Liver (tissue), 9 donors: ENCODE measurements around the gene NSMCE4A. TPM values are rescaled to one million over a fixed set of nuclear protein-coding genes. Genes with fewer than 3 reads are reported as not detected.

Source experiments
- DNase-seq: peaks from one replicate; pipeline ENCODE4 v3.0.0-alpha.2; 2017; ENCODE audit warnings: low spot score
- H3K27ac ChIP-seq, 2 donors: one replicate each; pipeline ENCODE4 v1.7.0; 2013; ENCODE audit warnings: inconsistent platforms in 2 of 2, low read length in 2 of 2, control low read depth in 1 of 2, low read depth in 1 of 2, mild to moderate bottlenecking in 1 of 2
- H3K27me3 ChIP-seq, 4 donors: one replicate each; pipeline versions ENCODE4 v1.6.1 to v1.7.0; 2013; ENCODE audit warnings: low read length in 3 of 4, inconsistent platforms in 1 of 4, mild to moderate bottlenecking in 1 of 4, moderate library complexity in 1 of 4; ENCODE audit not compliant: control insufficient read depth in 4 of 4, insufficient read depth in 4 of 4
- H3K36me3 ChIP-seq, 4 donors: one replicate each; pipeline versions ENCODE4 v1.6.1 to v1.7.0; 2013; ENCODE audit warnings: low read length in 3 of 4, mild to moderate bottlenecking in 3 of 4, low read depth in 1 of 4, moderate library complexity in 1 of 4; ENCODE audit not compliant: control insufficient read depth in 4 of 4, insufficient read depth in 3 of 4
- H3K4me1 ChIP-seq, 4 donors: one replicate each; pipeline versions ENCODE4 v1.6.1 to v1.7.0; 2013; ENCODE audit warnings: low read length in 3 of 4, mild to moderate bottlenecking in 3 of 4, moderate library complexity in 1 of 4; ENCODE audit not compliant: control insufficient read depth in 4 of 4, insufficient read depth in 4 of 4
- H3K4me3 ChIP-seq, 3 donors: one replicate each; pipeline versions ENCODE4 v1.6.1 to v1.7.0; 2013; ENCODE audit warnings: low read length in 3 of 3, control low read depth in 1 of 3, low read depth in 1 of 3, mild to moderate bottlenecking in 1 of 3
- H3K9ac ChIP-seq, 2 donors: one replicate each; pipeline ENCODE4 v1.7.0; 2013; ENCODE audit warnings: low read length in 2 of 2, mild to moderate bottlenecking in 2 of 2, moderate library complexity in 2 of 2, control low read depth in 1 of 2, low read depth in 1 of 2
- H3K9me3 ChIP-seq, 4 donors: one replicate each; pipeline versions ENCODE4 v1.6.1 to v1.7.0; 2013; ENCODE audit warnings: low read length in 3 of 4; ENCODE audit not compliant: control insufficient read depth in 4 of 4
- CTCF ChIP-seq: fragments of 150-350 bp; IDR thresholded peaks from 2 replicates; pipeline ENCODE4 v1.5.1; 2017; ENCODE audit warnings: improper control_type of control experiment, low read depth, low read length; ENCODE audit not compliant: missing input control
- EGR1 ChIP-seq, 2 donors: IDR thresholded peaks; 2 replicates each; pipeline ENCODE4 v1.6.1; 2016 to 2018; ENCODE audit warnings: antibody characterized with exemption in 2 of 2, low read depth in 2 of 2
- FOXA1 ChIP-seq: IDR thresholded peaks from 2 replicates; pipeline ENCODE4 v1.6.1; 2016; ENCODE audit warnings: antibody characterized with exemption
- FOXA2 ChIP-seq: IDR thresholded peaks from 2 replicates; pipeline ENCODE4 v1.6.1; 2016; ENCODE audit warnings: antibody characterized with exemption
- GABPA ChIP-seq, 2 donors: IDR thresholded peaks in 1 of 2; conservative IDR thresholded peaks in 1 of 2; 2 replicates each; pipeline ENCODE4 v1.6.1; 2016; ENCODE audit warnings: antibody characterized with exemption in 2 of 2, mild to moderate bottlenecking in 1 of 2, moderate library complexity in 1 of 2
- HNF4A ChIP-seq, 2 donors: conservative IDR thresholded peaks; 2 replicates each; pipeline ENCODE4 v1.6.1; 2016; ENCODE audit warnings: antibody characterized with exemption in 2 of 2, mild to moderate bottlenecking in 2 of 2
- HNF4G ChIP-seq: IDR thresholded peaks from 2 replicates; pipeline ENCODE4 v1.6.1; 2016; ENCODE audit warnings: antibody characterized with exemption
- JUND ChIP-seq, 2 donors: IDR thresholded peaks; 2 replicates each; pipeline ENCODE4 v1.6.1; 2016; ENCODE audit warnings: antibody characterized with exemption in 2 of 2
- MAX ChIP-seq: IDR thresholded peaks from 2 replicates; pipeline ENCODE4 v1.6.1; 2016; ENCODE audit warnings: antibody characterized with exemption
- NR2F2 ChIP-seq: IDR thresholded peaks from 2 replicates; pipeline ENCODE4 v1.6.1; 2016; ENCODE audit warnings: antibody characterized with exemption
- RAD21 ChIP-seq, 2 donors: IDR thresholded peaks; 2 replicates each; pipeline ENCODE4 v1.6.1; 2016; ENCODE audit warnings: antibody characterized with exemption in 2 of 2, mild to moderate bottlenecking in 2 of 2
- REST ChIP-seq: IDR thresholded peaks from 2 replicates; pipeline ENCODE4 v1.6.1; 2016; ENCODE audit warnings: antibody characterized with exemption, mild to moderate bottlenecking
- RXRA ChIP-seq, 2 donors: IDR thresholded peaks; 2 replicates each; pipeline ENCODE4 v1.6.1; 2017 to 2018; ENCODE audit warnings: antibody characterized with exemption in 2 of 2, mild to moderate bottlenecking in 1 of 2
- SP1 ChIP-seq: IDR thresholded peaks from 2 replicates; pipeline ENCODE4 v1.6.1; 2018; ENCODE audit warnings: antibody characterized with exemption, mild to moderate bottlenecking
- TAF1 ChIP-seq: conservative IDR thresholded peaks from 2 replicates; pipeline ENCODE4 v1.6.1; 2016; ENCODE audit warnings: antibody characterized with exemption, mild to moderate bottlenecking
- YY1 ChIP-seq: IDR thresholded peaks from 2 replicates; pipeline ENCODE4 v1.6.1; 2016; ENCODE audit warnings: antibody characterized with exemption, mild to moderate bottlenecking
- ZBTB33 ChIP-seq: IDR thresholded peaks from 2 replicates; pipeline ENCODE4 v1.6.1; 2016; ENCODE audit warnings: antibody characterized with exemption
- WGBS: extraction: QIAGEN DNeasy Blood & Tissue Kit; methylation state at CpG from one replicate; pipeline ENCODE4 v1.1.7; 2013; 5-methylcytosine and 5-hydroxymethylcytosine counted together
- polyA plus RNA-seq, 2 donors: library from polyadenylated mRNA; stranded (reverse) in 1 of 2; unstranded in 1 of 2; fragments of 200-250 nt in 1 of 2; fragments of >200 nt in 1 of 2; fragmentation: Nextera tagmentation in 1 of 2; extraction: Ambion mirVana in 1 of 2; gene quantifications; one replicate each; pipeline versions ENCODE4 v1.2.1 to v1.2.3, GENCODE V29; 2013 to 2015
- total RNA-seq, 2 donors: library from RNA; depleted of rRNA; stranded (reverse); fragments of >200 nt; gene quantifications; one replicate each; pipeline ENCODE4 v1.2.3, GENCODE V29; 2014
- TF ChIP-seq, protein P1 (sequence below): IDR thresholded peaks from 2 replicates; pipeline ENCODE4 v1.6.1; 2016; ENCODE audit warnings: antibody characterized with exemption
- donor health status: healthy.
- donor health status: healthy.
- donor health status: healthy.
- donor health status: healthy.
- donor health status: healthy.

Gene NSMCE4A
- total and polyA plus RNA-seq, 4 donors, result 16.8 to 46.5 (median 30.8) TPM

GRCh38 chr10:122021379-122021778, 46.4 kb upstream of the NSMCE4A start:
- 72% methylated on average over 9 of the region's 9 CpGs for WGBS
- H3K4me1 ChIP-seq, result peaks cover 0 to 6% (median 5%) of the 10 kb centered on the region in 4 donors
- no peaks in the 10 kb centered on the region for H3K36me3 ChIP-seq
- no peak overlapping the region for H3K27ac ChIP-seq
- no peak overlapping the region for H3K4me3 ChIP-seq
- DNase-seq, result no peak
- no peaks in the 10 kb centered on the region for H3K9me3 ChIP-seq
- no peak for TF ChIP-seq YY1
- TF ChIP-seq JUND (IDR thresholded peaks at IDR 0.05), result no peak
- no peak for TF ChIP-seq ZBTB33
- TF ChIP-seq RAD21 (IDR thresholded peaks at IDR 0.05), result no peak
- no peak for TF ChIP-seq MAX
- no peak for TF ChIP-seq EGR1 (IDR thresholded peaks at IDR 0.05; ENCODE audit: low read depth in 2 of 2)
- no peak for TF ChIP-seq SP1
- TF ChIP-seq FOXA2, result no peak
- no peak for TF ChIP-seq REST
- TF ChIP-seq RXRA (IDR thresholded peaks at IDR 0.05), result no peak
- no peak for TF ChIP-seq GABPA (IDR thresholded peaks at IDR 0.05 in 1 of 2, conservative IDR thresholded peaks at IDR 0.05 in 1 of 2)
- TF ChIP-seq, protein P1, sequence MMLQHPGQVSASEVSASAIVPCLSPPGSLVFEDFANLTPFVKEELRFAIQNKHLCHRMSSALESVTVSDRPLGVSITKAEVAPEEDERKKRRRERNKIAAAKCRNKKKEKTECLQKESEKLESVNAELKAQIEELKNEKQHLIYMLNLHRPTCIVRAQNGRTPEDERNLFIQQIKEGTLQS, result no peak
- no peak for TF ChIP-seq HNF4G
- TF ChIP-seq HNF4A (conservative IDR thresholded peaks at IDR 0.05), result no peak
- TF ChIP-seq CTCF, result no peak
- TF ChIP-seq NR2F2, result no peak
- no peak for TF ChIP-seq FOXA1
- TF ChIP-seq TAF1, result no peak
- no peak overlapping the region for H3K9ac ChIP-seq
- no peaks in the 10 kb centered on the region for H3K27me3 ChIP-seq
